OCI-LY7 (cell line): Measurements from ENCODE around the gene LARGE1. TPM values are rescaled to one million over a fixed set of nuclear protein-coding genes. Genes with fewer than 3 reads are reported as not detected.

ENCODE experiments used
- BruUV-seq: library from RNA; stranded (reverse); fragments of 400-500 nt; replicated peaks from 2 replicates; lab custom pipeline; 2021; lab: Mats Ljungman, UMichigan
- CTCF ChIA-PET: fragments of 300-600 bp; sonication (Branson Sonifier 250); formaldehyde crosslinking; loops from one replicate; lab custom pipeline; 2022; ENCODE audit warnings: antibody characterized with exemption; ENCODE audit not compliant: unreplicated experiment; lab: Charles Lee
- POLR2A ChIA-PET: fragments of 300-600 bp; sonication (Branson Sonifier 250); formaldehyde crosslinking; loops from one replicate; lab custom pipeline; 2022; ENCODE audit warnings: antibody characterized with exemption; lab: Charles Lee
- DNase-seq: peaks from one replicate; pipeline ENCODE4 v3.0.0-alpha.2; 2015; ENCODE audit warnings: low spot score
- H2AFZ ChIP-seq: fragments of 200-600 bp; sonication (generic), shearing (Covaris generic); 2 replicates; pipeline ENCODE4 v1.6.1; 2014; ENCODE audit warnings: mild to moderate bottlenecking, antibody characterized with exemption, low read length, moderate library complexity
- H3K27ac ChIP-seq: fragments of 200-600 bp; sonication (generic); 2 replicates; pipeline ENCODE4 v1.5.1; 2014; ENCODE audit warnings: mixed run types, low read depth, mild to moderate bottlenecking, moderate library complexity, low read length, inconsistent platforms; ENCODE audit not compliant: poor library complexity, severe bottlenecking
- H3K36me3 ChIP-seq: fragments of 200-600 bp; sonication (generic); 2 replicates; pipeline ENCODE4 v1.6.1; 2014; ENCODE audit warnings: mild to moderate bottlenecking, antibody characterized with exemption, low read length, moderate library complexity, mixed read lengths; ENCODE audit not compliant: insufficient read depth
- H3K4me1 ChIP-seq: fragments of 200-600 bp; sonication (generic); 2 replicates; pipeline ENCODE4 v1.5.1; 2014; ENCODE audit warnings: mild to moderate bottlenecking, low read length; ENCODE audit not compliant: insufficient read depth, poor library complexity, severe bottlenecking
- H3K4me2 ChIP-seq: fragments of 200-600 bp; sonication (generic); 2 replicates; pipeline ENCODE4 v1.6.1; 2014; ENCODE audit warnings: mild to moderate bottlenecking, low read length
- H3K4me3 ChIP-seq: fragments of 200-600 bp; sonication (generic); 2 replicates; pipeline ENCODE4 v1.5.1; 2014; ENCODE audit warnings: mild to moderate bottlenecking, low read depth, low read length; ENCODE audit not compliant: poor library complexity, severe bottlenecking
- H3K79me2 ChIP-seq: fragments of 200-600 bp; sonication (generic); 2 replicates; pipeline ENCODE4 v1.6.1; 2016; ENCODE audit warnings: low read depth, mild to moderate bottlenecking, low read length, moderate library complexity, mixed read lengths; ENCODE audit not compliant: insufficient read depth
- H3K9me2 ChIP-seq: fragments of 200-600 bp; sonication (generic); 2 replicates; pipeline ENCODE4 v1.6.1; 2016; ENCODE audit warnings: mild to moderate bottlenecking, low read length, mixed read lengths; ENCODE audit not compliant: insufficient read depth
- H3K9me3 ChIP-seq: fragments of 200-600 bp; sonication (generic); 2 replicates; pipeline ENCODE4 v1.6.1; 2014; ENCODE audit warnings: mild to moderate bottlenecking, mixed run types, low read length, mixed read lengths
- H4K20me1 ChIP-seq: fragments of 200-600 bp; sonication (generic); 2 replicates; pipeline ENCODE4 v1.6.1; 2014; ENCODE audit warnings: mild to moderate bottlenecking, antibody characterized with exemption, low read length, moderate library complexity, mixed read lengths; ENCODE audit not compliant: insufficient read depth
- CTCF ChIP-seq: fragments of 200-600 bp; sonication (generic); conservative IDR thresholded peaks from 2 replicates; pipeline ENCODE4 v1.5.1; 2014; ENCODE audit warnings: mild to moderate bottlenecking, antibody characterized with exemption, low read length, moderate library complexity, mixed read lengths
- EZH2phosphoT487 ChIP-seq: fragments of 200-600 bp; sonication (generic); IDR thresholded peaks from 2 replicates; pipeline ENCODE4 v1.6.1; 2018; ENCODE audit warnings: low read depth, borderline replicate concordance, mild to moderate bottlenecking, mixed run types, antibody characterized with exemption, low read length, moderate library complexity, mixed read lengths
- intact Hi-C: fragments of 100-400 bp; cut with micrococcal nuclease; formaldehyde crosslinking; loops from one replicate; pipeline ENCODE4 v1.10.0; 2022; ENCODE audit not compliant: unreplicated experiment
- total RNA-seq, 2 experiments: library from RNA; depleted of rRNA in 1 of 2; stranded (reverse); fragments of >200 nt in 1 of 2; shearing (Covaris generic) in 1 of 2; gene quantifications; 2 replicates each; pipeline ENCODE4 v1.2.3, GENCODE V29; 2014 to 2022

LARGE1 gene
- total RNA-seq, 2 experiments from 2014 or later: 31.5 to 31.9 TPM

DNA sequence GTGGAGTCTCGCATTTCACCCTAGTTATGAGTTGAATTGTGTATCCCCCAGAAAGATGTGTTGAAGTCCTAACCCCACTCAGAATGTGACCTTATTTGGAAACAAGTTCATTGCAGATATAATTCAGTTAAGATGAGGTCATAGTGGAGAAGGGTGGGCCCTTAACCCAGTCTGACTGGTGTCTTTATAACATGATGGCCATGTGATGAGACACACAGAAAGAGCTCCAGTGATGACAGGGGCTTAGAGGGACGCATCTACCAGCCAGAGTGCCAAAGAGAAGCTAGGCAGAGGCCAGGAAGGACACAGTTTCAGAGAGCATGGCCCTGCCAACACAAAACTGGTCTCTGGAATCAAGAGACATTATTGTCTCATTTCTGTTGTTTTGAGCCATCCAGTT is 50.3 kb downstream of the LARGE1 start:
- Histone ChIP-seq H3K27ac (no peak overlapping the region), H3K79me2 (no peaks in the 10 kb centered on the region), H3K4me1 (no peaks in the 10 kb centered on the region), H4K20me1 (no peaks in the 10 kb centered on the region), H3K36me3 (no peaks in the 10 kb centered on the region), H3K4me3 (no peak overlapping the region), H3K9me3 (no peaks in the 10 kb centered on the region), H3K9me2 (no peaks in the 10 kb centered on the region), H2AFZ (no peak overlapping the region), H3K4me2 (no peak overlapping the region)
- POLR2A ChIA-PET: interaction anchor here (0.5 kb wide), 1 partner anchor 108 kb away, joined by 5 read pairs; no protein-coding TSS in a partner anchor
- CTCF ChIA-PET: no interaction called here
- intact Hi-C loops: no loop called here
- no peak for DNase-seq
- no peak for TF ChIP-seq CTCF
- TF ChIP-seq EZH2phosphoT487: no peak
- BruUV-seq: no TSS peak

- CTCF ChIA-PET: no interaction called here
- no TSS peak for BruUV-seq
- H3K27ac ChIP-seq: no peak overlapping the region
- H3K4me2 ChIP-seq: no peak overlapping the region
- no peaks in the 10 kb centered on the region for H3K4me1 ChIP-seq
- no peak overlapping the region for H3K4me3 ChIP-seq
- no peak overlapping the region for H2AFZ ChIP-seq
- POLR2A ChIA-PET: interaction anchor here (0.6 kb wide), 1 partner anchor 472 kb away, joined by 4 read pairs; no protein-coding TSS in a partner anchor
- no peaks in the 10 kb centered on the region for H3K9me2 ChIP-seq
- H3K9me3 ChIP-seq: no peaks in the 10 kb centered on the region
- no peaks in the 10 kb centered on the region for H3K36me3 ChIP-seq
- no peaks in the 10 kb centered on the region for H4K20me1 ChIP-seq
- H3K79me2 ChIP-seq: no peaks in the 10 kb centered on the region
- intact Hi-C loops: no loop called here
- TF ChIP-seq EZH2phosphoT487 (no peak), CTCF (no peak)
- DNase-seq: no peak
Measured at GRCh38 chr22:33867971-33868370, 52.3 kb downstream of the LARGE1 start.

- POLR2A ChIA-PET: interaction anchor here (0.6 to 0.7 kb wide), 2 partner anchors 26 to 471 kb away, joined by 3 to 4 read pairs; no protein-coding TSS in a partner anchor
- H2AFZ ChIP-seq: no peak overlapping the region
- no peak for DNase-seq
- H3K9me2 ChIP-seq: no peaks in the 10 kb centered on the region
- H3K27ac ChIP-seq: no peak overlapping the region
- no TSS peak for BruUV-seq
- no peak overlapping the region for H3K4me2 ChIP-seq
- H3K9me3 ChIP-seq: no peaks in the 10 kb centered on the region
- no peaks in the 10 kb centered on the region for H3K36me3 ChIP-seq
- CTCF ChIA-PET: no interaction called here
- H4K20me1 ChIP-seq: no peaks in the 10 kb centered on the region
- intact Hi-C loops: no loop called here
- no peaks in the 10 kb centered on the region for H3K4me1 ChIP-seq
- TF ChIP-seq EZH2phosphoT487: no peak
- TF ChIP-seq CTCF: no peak
- no peaks in the 10 kb centered on the region for H3K79me2 ChIP-seq
- H3K4me3 ChIP-seq: no peak overlapping the region
Measured at GRCh38 chr22:33867118-33867866, 53.0 kb downstream of the LARGE1 start.
